ENCODE results near the gene GFRA1.
A peak's percentile ranks its signal among the peaks of the same experiment; 100 is the strongest.

The GFRA1 gene

GRCh38 chr10:116263870-116264655 lies 8.9 kb downstream of the GFRA1 start:
- DNase-seq (ENCODE audit: low read depth, low spot score), result peak; percentile 55
- no peak overlapping the region for H3K4me3 ChIP-seq (ENCODE audit: low read depth, low read length)
- in situ Hi-C loops (cut with HindIII; ENCODE audit: low sequenced_read_pairs), result no loop called here
- TF ChIP-seq CTCF (IDR thresholded peaks at IDR 0.05; ENCODE audit: low read depth, low read length), result peak; percentile 23

DNA sequence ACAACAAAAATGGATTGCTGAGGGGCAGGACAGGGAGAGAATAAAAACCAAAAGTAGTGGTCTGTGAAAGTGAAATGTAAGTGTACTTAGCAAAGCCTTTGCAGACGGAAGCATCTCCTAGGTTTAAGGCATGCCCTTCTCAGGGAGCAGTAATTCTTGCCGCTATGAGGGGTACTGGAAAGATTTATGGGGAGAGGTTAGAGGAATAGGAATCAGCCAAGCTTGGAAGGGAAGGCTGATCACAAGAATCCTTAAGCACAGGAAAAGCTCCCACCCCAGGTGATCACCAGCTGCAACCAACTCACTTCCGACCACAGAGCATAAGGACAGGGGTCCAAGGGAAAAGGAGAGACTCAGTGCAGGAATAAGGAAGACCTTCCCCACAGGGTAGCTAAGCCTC lies 10.3 kb downstream of the GFRA1 start:
- in situ Hi-C loops (cut with HindIII; ENCODE audit: low sequenced_read_pairs), result no loop called here
- DNase-seq (ENCODE audit: low read depth, low spot score), result no peak
- TF ChIP-seq CTCF (IDR thresholded peaks at IDR 0.05; ENCODE audit: low read depth, low read length), result no peak
- H3K4me3 ChIP-seq (ENCODE audit: low read depth, low read length), result no peak overlapping the region

DNA sequence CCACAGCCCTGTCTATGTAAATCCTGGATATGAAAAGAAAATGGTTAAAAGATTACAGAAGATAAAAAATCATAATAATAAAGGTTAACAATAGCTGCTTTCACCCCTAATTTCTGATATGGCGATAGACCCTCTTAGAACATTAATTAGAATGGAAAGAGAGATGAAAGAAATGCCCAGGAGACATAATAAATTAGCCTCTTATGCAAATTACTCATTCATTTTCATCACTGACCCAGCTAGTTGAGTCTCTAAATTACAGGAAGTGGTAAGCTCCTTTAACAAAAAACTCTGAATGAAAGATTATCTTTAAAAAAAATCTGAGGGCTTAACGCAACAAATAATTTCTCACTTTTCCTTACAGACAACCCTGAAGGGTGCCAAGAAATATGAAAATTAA lies 12.4 kb downstream of the GFRA1 start:
- in situ Hi-C loops (cut with HindIII; ENCODE audit: low sequenced_read_pairs), result no loop called here

GRCh38 chr10:116259638-116260037 lies 13.4 kb downstream of the GFRA1 start:
- TF ChIP-seq CTCF (IDR thresholded peaks at IDR 0.05; ENCODE audit: low read depth, low read length), result no peak
- no peak overlapping the region for H3K4me3 ChIP-seq (ENCODE audit: low read depth, low read length)
- in situ Hi-C loops (cut with HindIII; ENCODE audit: low sequenced_read_pairs), result no loop called here
- no peak for DNase-seq (ENCODE audit: low read depth, low spot score)

More for the DNA sequence above, 12.4 kb downstream of the GFRA1 start:
- no peak overlapping the region for H3K4me3 ChIP-seq (ENCODE audit: low read depth, low read length)
- no peak for DNase-seq (ENCODE audit: low read depth, low spot score)
- TF ChIP-seq CTCF (IDR thresholded peaks at IDR 0.05; ENCODE audit: low read depth, low read length), result no peak

- in situ Hi-C loops (cut with HindIII; ENCODE audit: low sequenced_read_pairs), result no loop called here
These were observed 15.2 kb downstream of the GFRA1 start for GRCh38 chr10:116257785-116258184.

GRCh38 chr10:116256752-116257259 lies 16.2 kb downstream of the GFRA1 start:
- in situ Hi-C loops (cut with HindIII; ENCODE audit: low sequenced_read_pairs), result no loop called here
- no peak for DNase-seq (ENCODE audit: low read depth, low spot score)
- H3K4me3 ChIP-seq (ENCODE audit: low read depth, low read length), result no peak overlapping the region
- TF ChIP-seq CTCF (IDR thresholded peaks at IDR 0.05; ENCODE audit: low read depth, low read length), result no peak

More at GRCh38 chr10:116257785-116258184, 15.2 kb downstream of the GFRA1 start:
- H3K4me3 ChIP-seq (ENCODE audit: low read depth, low read length), result no peak overlapping the region
- DNase-seq (ENCODE audit: low read depth, low spot score), result no peak
- no peak for TF ChIP-seq CTCF (IDR thresholded peaks at IDR 0.05; ENCODE audit: low read depth, low read length)
